ENCODE results near the gene MBD3L4.
"Not testable (repeated sequence)": the region's sequence is repeated elsewhere in the genome, so short reads cannot be mapped to it uniquely, and the experiment has no call there.

The MBD3L4 gene

DNA sequence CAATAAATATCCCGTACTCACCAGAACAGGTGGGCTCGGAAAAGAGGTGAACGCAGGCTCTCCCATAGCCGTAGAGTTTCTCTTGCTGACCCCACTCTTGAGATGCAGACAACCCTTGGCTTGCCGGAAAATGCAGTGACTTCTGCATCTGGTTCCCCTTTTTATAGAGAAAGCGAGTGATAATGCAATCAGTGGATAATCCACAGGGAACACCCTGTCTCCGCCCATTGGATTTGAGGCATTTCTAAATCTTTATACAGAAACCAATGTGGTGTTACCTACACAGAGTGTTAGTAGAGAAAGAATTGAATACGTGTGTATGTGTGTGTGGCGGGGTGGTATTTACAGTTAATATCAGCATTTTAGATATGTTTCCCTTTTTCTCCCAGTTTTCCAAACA is at the start of gene MBD3L4:
TSS of gene MBD3L4 (minus strand) at position 101 of the 400 bp plus-strand sequence. CDS start at position 66, 35 bp downstream.
- H3K4me1 Mint-ChIP-seq (ENCODE audit: low read depth); H3K36me3 Mint-ChIP-seq (ENCODE audit: low read depth); H3K27ac Mint-ChIP-seq; H3K9me3 Mint-ChIP-seq; H3K4me3 Mint-ChIP-seq; H3K27me3 Mint-ChIP-seq (ENCODE audit: low read depth): not testable (repeated sequence)

DNA sequence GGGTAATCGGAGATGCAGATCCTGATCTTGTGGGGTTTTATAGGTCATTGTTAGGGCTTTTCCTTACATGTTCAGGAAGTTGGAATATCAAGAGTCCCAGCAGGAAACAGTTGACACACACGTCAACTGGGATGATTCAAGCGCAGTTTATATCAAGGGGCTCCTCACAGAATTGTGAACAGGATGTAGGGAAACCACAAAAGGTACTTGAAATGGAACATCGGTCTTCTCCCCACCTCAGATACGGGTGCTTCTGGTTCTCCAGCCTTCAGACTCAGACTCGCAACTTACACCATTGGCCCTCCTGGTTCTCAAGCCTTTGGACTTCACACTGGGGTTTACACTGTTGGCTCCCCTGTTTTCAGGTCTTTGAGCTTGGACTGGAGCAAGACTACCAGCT is 49.0 kb upstream of the MBD3L4 start:
- peaks cover 28% of the 10 kb centered on the region for H3K36me3 Mint-ChIP-seq (ENCODE audit: low read depth)
- no peak overlapping the region for H3K27ac Mint-ChIP-seq
- H3K4me3 Mint-ChIP-seq = no peak overlapping the region
- peaks cover 69% of the 10 kb centered on the region for H3K9me3 Mint-ChIP-seq
- peaks cover 3% of the 10 kb centered on the region for H3K4me1 Mint-ChIP-seq (ENCODE audit: low read depth)
- no peaks in the 10 kb centered on the region for H3K27me3 Mint-ChIP-seq (ENCODE audit: low read depth)

DNA sequence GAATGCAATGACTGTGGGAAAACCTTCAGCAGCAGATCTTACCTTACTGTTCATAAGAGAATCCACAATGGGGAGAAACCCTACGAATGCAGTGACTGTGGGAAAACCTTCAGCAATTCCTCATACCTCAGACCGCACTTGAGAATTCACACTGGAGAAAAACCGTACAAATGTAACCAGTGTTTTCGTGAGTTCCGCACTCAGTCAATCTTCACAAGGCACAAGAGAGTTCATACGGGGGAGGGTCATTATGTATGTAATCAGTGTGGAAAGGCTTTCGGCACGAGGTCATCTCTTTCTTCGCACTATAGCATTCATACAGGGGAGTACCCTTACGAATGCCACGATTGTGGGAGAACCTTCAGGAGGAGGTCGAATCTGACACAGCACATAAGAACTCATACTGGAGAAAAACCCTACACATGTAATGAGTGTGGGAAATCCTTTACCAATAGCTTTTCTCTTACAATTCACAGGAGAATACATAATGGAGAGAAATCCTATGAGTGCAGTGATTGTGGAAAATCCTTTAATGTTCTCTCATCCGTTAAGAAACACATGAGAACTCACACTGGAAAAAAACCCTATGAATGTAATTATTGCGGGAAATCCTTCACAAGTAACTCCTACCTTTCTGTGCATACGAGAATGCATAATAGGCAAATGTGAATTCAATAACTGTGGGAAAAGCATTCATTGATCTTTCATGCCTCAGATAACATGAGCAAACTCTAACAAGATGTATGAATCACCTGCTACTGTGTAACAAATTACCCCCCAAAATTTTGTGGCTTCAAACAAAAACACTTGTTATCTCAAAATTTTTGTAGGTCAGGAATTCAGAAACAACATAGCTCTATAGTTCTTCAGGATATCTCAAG is 43.3 kb upstream of the MBD3L4 start:
- H3K27me3 Mint-ChIP-seq (ENCODE audit: low read depth) = no peaks in the 10 kb centered on the region
- H3K4me1 Mint-ChIP-seq (ENCODE audit: low read depth) = no peaks in the 10 kb centered on the region
- H3K9me3 Mint-ChIP-seq = peaks cover 72% of the 10 kb centered on the region
- no peak overlapping the region for H3K4me3 Mint-ChIP-seq
- peak overlapping the region; percentile 57 for H3K27ac Mint-ChIP-seq
- H3K36me3 Mint-ChIP-seq (ENCODE audit: low read depth) = peaks cover 80% of the 10 kb centered on the region

DNA sequence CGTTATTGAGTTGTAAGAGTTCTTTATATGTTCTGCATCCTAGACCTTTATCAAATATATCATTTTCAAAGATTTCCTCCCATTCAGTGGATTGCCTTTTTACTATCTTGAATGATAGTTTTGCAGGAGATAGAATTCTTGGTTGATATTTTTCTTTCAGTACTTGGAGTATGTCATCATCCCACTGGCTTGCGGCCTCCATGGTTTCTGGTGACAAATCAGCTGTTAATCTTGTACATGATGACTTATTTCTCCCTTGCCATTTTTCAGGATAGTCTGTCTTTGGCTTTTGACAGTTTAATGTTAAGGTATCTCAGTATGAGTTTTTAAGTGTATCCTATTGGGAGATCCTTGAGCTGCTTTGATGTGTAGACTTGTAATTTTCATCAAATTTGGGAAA is 38.0 kb upstream of the MBD3L4 start:
- Mint-ChIP-seq H3K4me3 (no peak overlapping the region), H3K27me3 (ENCODE audit: low read depth) (no peaks in the 10 kb centered on the region), H3K27ac (no peak overlapping the region), H3K9me3 (peaks cover 70% of the 10 kb centered on the region), H3K36me3 (ENCODE audit: low read depth) (peaks cover 96% of the 10 kb centered on the region), H3K4me1 (ENCODE audit: low read depth) (no peaks in the 10 kb centered on the region)

DNA sequence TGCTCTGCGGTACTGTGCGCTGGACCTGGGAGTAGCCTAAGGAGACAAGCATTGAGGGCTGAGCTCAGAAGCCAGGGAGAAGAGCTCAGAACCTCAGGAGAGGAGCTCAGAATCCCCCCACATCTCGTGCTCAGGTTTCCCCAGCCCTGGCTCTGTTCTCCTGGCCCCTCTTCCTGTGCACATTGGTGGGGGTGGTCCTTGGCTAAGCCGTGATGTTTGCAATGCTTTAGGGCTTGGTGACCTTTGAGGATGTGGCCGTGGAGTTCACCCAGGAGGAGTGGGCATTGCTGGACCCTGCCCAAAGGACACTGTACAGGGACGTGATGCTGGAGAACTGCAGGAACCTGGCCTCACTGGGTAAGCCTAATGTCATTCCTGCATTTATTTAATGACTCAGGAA is 36.2 kb upstream of the MBD3L4 start:
- Mint-ChIP-seq H3K9me3 (peaks cover 61% of the 10 kb centered on the region), H3K27ac (no peak overlapping the region), H3K4me3 (no peak overlapping the region), H3K4me1 (ENCODE audit: low read depth) (peaks cover 6% of the 10 kb centered on the region), H3K36me3 (ENCODE audit: low read depth) (peaks cover 89% of the 10 kb centered on the region), H3K27me3 (ENCODE audit: low read depth) (no peaks in the 10 kb centered on the region)

DNA sequence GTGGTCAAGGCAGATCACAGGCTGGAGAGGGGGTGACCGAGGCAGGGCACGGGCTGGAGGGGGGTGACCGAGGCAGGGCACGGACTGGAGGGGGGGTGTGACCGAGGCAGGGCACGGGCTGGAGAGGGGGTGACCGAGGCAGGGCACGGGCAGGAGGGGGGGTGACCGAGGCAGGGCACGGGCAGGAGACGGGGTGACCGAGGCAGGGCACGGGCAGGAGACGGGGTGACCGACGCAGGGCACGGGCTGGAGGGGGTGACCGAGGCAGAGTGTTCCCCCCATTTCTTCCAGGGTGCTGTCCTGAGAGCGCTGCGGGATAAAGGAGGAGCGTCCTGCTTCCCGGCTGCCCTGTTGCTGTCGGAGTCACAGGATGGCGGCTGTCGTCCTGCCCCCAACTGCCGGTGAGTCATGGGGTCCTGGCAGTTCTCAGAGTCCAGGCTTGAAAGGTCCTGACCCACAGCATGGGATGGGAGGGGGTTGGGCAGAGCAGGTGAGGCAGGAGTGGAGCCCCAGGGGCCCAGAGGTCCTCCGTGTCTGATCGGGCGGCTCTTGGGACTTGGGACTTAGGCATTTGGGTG is 34.8 kb upstream of the MBD3L4 start:
- H3K4me3 Mint-ChIP-seq = no peak overlapping the region

DNA sequence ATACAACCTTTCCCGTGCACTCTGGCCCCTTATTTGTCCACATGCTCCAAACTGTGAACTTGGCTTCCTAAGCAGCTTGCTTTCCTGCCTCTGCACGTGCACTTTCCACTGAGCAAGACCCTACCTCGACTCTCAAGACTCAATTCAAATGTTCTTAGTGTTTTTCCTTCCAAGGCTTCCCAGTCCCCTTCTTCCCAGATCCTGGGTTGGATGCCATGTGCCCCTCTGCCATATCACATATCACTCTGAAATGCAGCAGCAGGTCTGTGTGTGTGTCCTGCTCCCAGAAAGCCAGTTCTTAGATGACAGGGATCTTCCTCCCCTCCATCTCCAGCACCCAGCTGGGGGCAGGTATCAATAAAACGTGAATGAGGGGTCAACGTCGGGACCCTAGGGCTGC is 32.6 kb upstream of the MBD3L4 start:
- Mint-ChIP-seq H3K36me3 (ENCODE audit: low read depth) (peaks cover 56% of the 10 kb centered on the region), H3K4me1 (ENCODE audit: low read depth) (peaks cover 13% of the 10 kb centered on the region), H3K27ac (no peak overlapping the region), H3K9me3 (peaks cover 29% of the 10 kb centered on the region), H3K27me3 (ENCODE audit: low read depth) (no peaks in the 10 kb centered on the region), H3K4me3 (peak overlapping the region; percentile 71)

More for the DNA sequence above, 34.8 kb upstream of the MBD3L4 start:
- Mint-ChIP-seq H3K27ac (no peak overlapping the region), H3K36me3 (ENCODE audit: low read depth) (peaks cover 76% of the 10 kb centered on the region), H3K27me3 (ENCODE audit: low read depth) (no peaks in the 10 kb centered on the region), H3K9me3 (peaks cover 50% of the 10 kb centered on the region), H3K4me1 (ENCODE audit: low read depth) (peaks cover 9% of the 10 kb centered on the region)

DNA sequence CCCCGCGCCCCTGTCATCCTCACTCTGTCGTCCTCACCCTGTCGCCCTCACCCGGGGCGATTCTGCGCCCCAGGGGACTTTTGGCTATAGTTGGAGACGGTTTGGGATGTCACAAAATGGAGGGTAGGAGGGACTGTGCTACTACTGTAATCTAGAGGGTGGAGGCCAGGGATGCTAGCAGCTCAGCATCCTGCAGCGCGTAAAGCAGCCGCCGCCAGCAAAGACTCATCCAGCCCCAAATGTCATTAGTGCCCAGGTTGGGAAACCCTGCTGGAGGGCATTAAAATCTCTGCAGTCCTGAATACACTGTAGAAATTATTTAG is 29.9 kb upstream of the MBD3L4 start:
- H3K4me1 Mint-ChIP-seq (ENCODE audit: low read depth) = peaks cover 13% of the 10 kb centered on the region
- peaks cover 29% of the 10 kb centered on the region for H3K36me3 Mint-ChIP-seq (ENCODE audit: low read depth)
- no peaks in the 10 kb centered on the region for H3K27me3 Mint-ChIP-seq (ENCODE audit: low read depth)
- peaks cover 10% of the 10 kb centered on the region for H3K9me3 Mint-ChIP-seq
- peak overlapping the region; percentile 96 for H3K4me3 Mint-ChIP-seq
- H3K27ac Mint-ChIP-seq = peak overlapping the region; percentile 94

DNA sequence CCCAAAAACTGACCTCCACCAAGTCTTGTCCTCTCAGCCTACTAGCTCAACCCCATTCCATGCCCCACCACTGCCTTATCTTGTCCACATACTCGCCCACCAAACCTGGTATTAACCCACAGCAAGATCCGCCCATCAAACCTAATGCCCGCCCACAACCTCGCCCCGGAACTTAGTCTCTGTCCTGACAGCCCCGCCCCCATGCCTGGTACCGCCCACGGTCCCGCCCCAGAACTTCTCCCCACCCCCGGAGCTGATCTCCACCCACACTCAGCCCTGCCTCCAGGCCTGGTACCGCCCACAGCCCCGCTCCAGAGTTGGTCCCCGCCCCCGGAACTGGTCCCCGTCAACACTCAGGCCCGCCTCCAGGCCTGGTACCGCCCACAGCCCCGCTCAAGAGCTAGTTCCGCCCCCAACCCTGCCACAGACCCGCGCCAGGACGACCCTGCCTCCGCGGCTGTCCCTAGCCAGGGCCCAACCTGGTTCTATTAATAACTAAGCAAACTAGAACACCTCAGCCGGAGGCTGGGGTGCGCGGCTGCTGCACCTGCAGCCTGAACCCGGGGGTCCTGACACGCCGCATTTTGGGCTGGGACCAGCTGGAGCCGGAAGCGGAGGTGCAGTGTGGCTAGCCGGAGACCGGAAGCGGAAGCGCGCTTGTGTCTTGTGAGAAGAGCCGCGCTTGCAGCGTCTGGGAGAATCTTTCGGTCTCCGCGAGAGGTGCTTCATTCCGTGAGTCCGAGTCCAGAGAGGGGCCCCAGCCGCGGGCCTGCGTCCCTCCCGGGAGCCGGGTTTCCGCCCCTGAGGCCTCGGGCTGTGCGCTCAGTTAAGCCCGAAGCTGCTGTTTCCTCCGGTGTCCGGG is 29.3 kb upstream of the MBD3L4 start, which contains the start of gene ZNF557:
TSS of gene ZNF557 (plus strand) at position 662 of the 862 bp plus-strand sequence. CDS start 5,372 bp downstream, outside the sequence.
- Mint-ChIP-seq H3K27me3 (ENCODE audit: low read depth) (no peaks in the 10 kb centered on the region), H3K4me3 (peak within 1 kb of the TSS; percentile 96), H3K4me1 (ENCODE audit: low read depth) (peaks cover 13% of the 10 kb centered on the region), H3K36me3 (ENCODE audit: low read depth) (peaks cover 23% of the 10 kb centered on the region), H3K9me3 (peaks cover 7% of the 10 kb centered on the region), H3K27ac (peak within 1 kb of the TSS; percentile 94)

DNA sequence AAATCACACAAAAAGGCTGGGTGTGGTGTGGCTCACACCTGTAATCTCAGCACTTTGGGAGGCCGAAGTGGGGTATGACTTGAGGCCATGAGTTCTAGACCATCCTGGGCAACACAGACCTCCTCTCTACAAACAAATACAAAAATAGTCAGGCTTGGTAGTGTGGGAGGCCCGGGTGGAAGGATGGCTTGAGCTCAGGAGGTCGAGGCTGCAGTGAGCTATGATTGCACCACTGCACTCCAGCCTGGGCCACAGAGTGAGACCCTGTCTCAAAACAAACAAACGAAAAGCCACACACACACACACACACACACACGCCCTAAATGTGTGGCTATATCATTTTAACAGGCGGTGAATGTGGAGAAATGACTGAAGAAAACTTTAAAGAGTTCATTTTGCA is 28.6 kb upstream of the MBD3L4 start:
- H3K4me3 Mint-ChIP-seq = peak overlapping the region; percentile 96
- H3K4me1 Mint-ChIP-seq (ENCODE audit: low read depth) = peaks cover 13% of the 10 kb centered on the region
- peak overlapping the region; percentile 94 for H3K27ac Mint-ChIP-seq

DNA sequence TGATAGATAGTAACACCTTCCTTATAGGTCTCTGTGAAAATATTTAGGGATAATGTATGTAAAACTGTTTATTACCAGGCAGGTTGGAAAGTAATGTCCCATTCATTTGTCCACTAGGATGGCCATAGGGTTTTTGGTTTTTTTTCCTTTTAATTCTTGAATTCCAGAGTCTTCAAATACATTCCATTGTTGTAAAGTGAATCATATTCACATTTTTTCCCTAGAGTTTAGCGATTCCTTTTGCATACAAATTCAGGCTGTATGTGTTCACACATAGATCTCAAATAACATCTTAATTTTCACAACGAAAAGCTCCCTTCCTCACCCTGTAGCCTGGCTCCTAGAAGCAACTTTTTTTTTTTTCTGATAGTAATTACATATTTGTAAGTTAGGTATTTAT is 27.7 kb upstream of the MBD3L4 start:
- H3K36me3 Mint-ChIP-seq (ENCODE audit: low read depth) = peaks cover 11% of the 10 kb centered on the region
- H3K27me3 Mint-ChIP-seq (ENCODE audit: low read depth) = no peaks in the 10 kb centered on the region
- no peak overlapping the region for H3K4me3 Mint-ChIP-seq
- peaks cover 12% of the 10 kb centered on the region for H3K4me1 Mint-ChIP-seq (ENCODE audit: low read depth)
- H3K9me3 Mint-ChIP-seq = peaks cover 5% of the 10 kb centered on the region
- H3K27ac Mint-ChIP-seq = no peak overlapping the region

More for the DNA sequence above, 28.6 kb upstream of the MBD3L4 start:
- Mint-ChIP-seq H3K27me3 (ENCODE audit: low read depth) (no peaks in the 10 kb centered on the region), H3K9me3 (peaks cover 5% of the 10 kb centered on the region), H3K36me3 (ENCODE audit: low read depth) (peaks cover 16% of the 10 kb centered on the region)

DNA sequence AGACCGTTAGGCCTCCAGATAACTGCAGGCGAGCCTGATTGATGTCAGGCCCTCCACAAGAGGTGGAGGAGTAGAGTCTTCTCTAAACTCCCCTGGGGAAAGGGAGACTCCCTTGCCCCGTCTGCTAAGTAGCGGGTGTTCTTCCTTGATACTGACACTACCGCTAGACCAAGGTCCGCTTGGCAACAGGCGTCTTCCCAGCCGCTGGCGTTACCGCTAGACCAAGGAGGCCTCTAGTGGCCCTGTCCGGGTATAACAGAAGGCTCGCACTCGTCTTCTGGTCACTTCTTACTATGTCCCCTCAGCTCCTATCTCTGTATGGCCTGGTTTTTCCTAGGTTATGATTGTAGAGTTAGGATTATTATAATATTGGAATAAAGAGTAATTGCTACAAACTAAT is 27.1 kb upstream of the MBD3L4 start:
- H3K4me1 Mint-ChIP-seq (ENCODE audit: low read depth); H3K4me3 Mint-ChIP-seq; H3K27me3 Mint-ChIP-seq (ENCODE audit: low read depth); H3K9me3 Mint-ChIP-seq; H3K27ac Mint-ChIP-seq; H3K36me3 Mint-ChIP-seq (ENCODE audit: low read depth): not testable (repeated sequence)

DNA sequence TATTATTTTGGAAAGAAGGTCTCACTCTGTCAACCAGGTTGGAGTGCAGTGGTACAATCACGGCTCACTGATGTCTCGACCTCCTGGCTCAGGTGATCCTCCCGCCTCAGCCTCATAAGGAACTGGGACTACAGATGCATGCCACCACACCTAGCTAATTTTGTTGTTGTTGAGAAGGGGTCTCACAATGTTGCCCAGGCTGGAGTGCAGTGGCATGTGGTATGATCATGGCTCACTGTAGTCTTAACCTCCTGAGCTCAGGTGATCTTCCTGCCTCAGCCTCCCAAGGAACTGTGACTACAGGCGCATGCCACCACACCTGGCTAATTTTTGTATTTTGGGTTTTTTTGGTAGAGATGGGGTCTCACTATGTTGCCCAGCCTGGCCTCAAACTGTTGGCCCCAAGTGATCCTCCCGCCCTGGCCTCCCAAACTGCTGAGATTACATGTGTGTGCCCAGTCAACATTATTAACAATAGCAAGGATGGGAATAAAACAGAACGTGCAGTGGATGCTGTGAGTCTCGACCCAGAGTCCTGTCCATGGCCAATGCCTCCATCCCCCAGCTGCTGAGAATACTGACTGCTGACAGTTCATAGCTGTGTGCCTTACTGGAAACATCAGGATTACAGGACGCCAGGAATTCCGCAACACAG is 23.9 kb upstream of the MBD3L4 start:
- Mint-ChIP-seq H3K4me3 (no peak overlapping the region), H3K9me3 (no peaks in the 10 kb centered on the region), H3K27ac (no peak overlapping the region), H3K36me3 (ENCODE audit: low read depth) (no peaks in the 10 kb centered on the region), H3K4me1 (ENCODE audit: low read depth) (peaks cover 2% of the 10 kb centered on the region), H3K27me3 (ENCODE audit: low read depth) (no peaks in the 10 kb centered on the region)

DNA sequence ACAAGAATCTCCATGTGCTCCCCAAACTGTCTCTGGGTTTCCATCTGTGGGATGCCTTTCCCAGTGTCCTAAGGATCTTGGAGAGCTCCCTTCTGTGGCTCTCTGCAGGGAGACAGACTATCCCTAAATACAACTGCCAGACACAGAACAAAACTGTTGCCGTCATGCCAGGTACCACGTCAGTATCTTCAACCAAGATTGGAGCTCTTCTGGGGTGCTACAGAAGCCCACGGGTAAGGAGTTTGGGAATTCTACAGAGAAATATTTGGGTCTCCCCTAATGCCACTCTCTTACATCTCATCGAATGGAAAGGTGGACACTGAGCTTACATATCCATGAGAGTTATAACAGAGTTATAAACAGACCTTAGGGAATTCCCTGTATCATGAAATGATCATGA is 23.4 kb upstream of the MBD3L4 start:
- H3K27ac Mint-ChIP-seq = no peak overlapping the region
- H3K27me3 Mint-ChIP-seq (ENCODE audit: low read depth) = no peaks in the 10 kb centered on the region
- no peaks in the 10 kb centered on the region for H3K9me3 Mint-ChIP-seq
- H3K4me3 Mint-ChIP-seq = no peak overlapping the region
- no peaks in the 10 kb centered on the region for H3K4me1 Mint-ChIP-seq (ENCODE audit: low read depth)
- H3K36me3 Mint-ChIP-seq (ENCODE audit: low read depth) = no peaks in the 10 kb centered on the region

Measured in T-helper 1 cell treated with Interleukin-12 subunit alpha and Interleukin-12 subunit beta and Interleukin-4 antibody, amounts not matched to agents 30 μg/mL and 1 μg/mL, for 36 hours (primary cell).